Liver (tissue), 9 donors: ENCODE results near the gene TMEM220. TPM values are rescaled to one million over a fixed set of nuclear protein-coding genes. Genes with fewer than 3 reads are reported as not detected.

Experiments used
- DNase-seq: peaks from one replicate; pipeline ENCODE4 v3.0.0-alpha.2; 2017; ENCODE audit warnings: low spot score
- H3K27ac ChIP-seq, 2 donors: one replicate each; pipeline ENCODE4 v1.7.0; 2013; ENCODE audit warnings: inconsistent platforms in 2 of 2, low read length in 2 of 2, control low read depth in 1 of 2, low read depth in 1 of 2, mild to moderate bottlenecking in 1 of 2
- H3K27me3 ChIP-seq, 4 donors: one replicate each; pipeline versions ENCODE4 v1.6.1 to v1.7.0; 2013; ENCODE audit warnings: low read length in 3 of 4, inconsistent platforms in 1 of 4, mild to moderate bottlenecking in 1 of 4, moderate library complexity in 1 of 4; ENCODE audit not compliant: control insufficient read depth in 4 of 4, insufficient read depth in 4 of 4
- H3K36me3 ChIP-seq, 4 donors: one replicate each; pipeline versions ENCODE4 v1.6.1 to v1.7.0; 2013; ENCODE audit warnings: low read length in 3 of 4, mild to moderate bottlenecking in 3 of 4, low read depth in 1 of 4, moderate library complexity in 1 of 4; ENCODE audit not compliant: control insufficient read depth in 4 of 4, insufficient read depth in 3 of 4
- H3K4me1 ChIP-seq, 4 donors: one replicate each; pipeline versions ENCODE4 v1.6.1 to v1.7.0; 2013; ENCODE audit warnings: low read length in 3 of 4, mild to moderate bottlenecking in 3 of 4, moderate library complexity in 1 of 4; ENCODE audit not compliant: control insufficient read depth in 4 of 4, insufficient read depth in 4 of 4
- H3K4me3 ChIP-seq, 3 donors: one replicate each; pipeline versions ENCODE4 v1.6.1 to v1.7.0; 2013; ENCODE audit warnings: low read length in 3 of 3, control low read depth in 1 of 3, low read depth in 1 of 3, mild to moderate bottlenecking in 1 of 3
- H3K9ac ChIP-seq, 2 donors: one replicate each; pipeline ENCODE4 v1.7.0; 2013; ENCODE audit warnings: low read length in 2 of 2, mild to moderate bottlenecking in 2 of 2, moderate library complexity in 2 of 2, control low read depth in 1 of 2, low read depth in 1 of 2
- H3K9me3 ChIP-seq, 4 donors: one replicate each; pipeline versions ENCODE4 v1.6.1 to v1.7.0; 2013; ENCODE audit warnings: low read length in 3 of 4; ENCODE audit not compliant: control insufficient read depth in 4 of 4
- JUND ChIP-seq, 2 donors: IDR thresholded peaks; 2 replicates each; pipeline ENCODE4 v1.6.1; 2016; ENCODE audit warnings: antibody characterized with exemption in 2 of 2
- RAD21 ChIP-seq, 2 donors: IDR thresholded peaks; 2 replicates each; pipeline ENCODE4 v1.6.1; 2016; ENCODE audit warnings: antibody characterized with exemption in 2 of 2, mild to moderate bottlenecking in 2 of 2
- RXRA ChIP-seq, 2 donors: IDR thresholded peaks; 2 replicates each; pipeline ENCODE4 v1.6.1; 2017 to 2018; ENCODE audit warnings: antibody characterized with exemption in 2 of 2, mild to moderate bottlenecking in 1 of 2
- SP1 ChIP-seq: IDR thresholded peaks from 2 replicates; pipeline ENCODE4 v1.6.1; 2018; ENCODE audit warnings: antibody characterized with exemption, mild to moderate bottlenecking
- YY1 ChIP-seq: IDR thresholded peaks from 2 replicates; pipeline ENCODE4 v1.6.1; 2016; ENCODE audit warnings: antibody characterized with exemption, mild to moderate bottlenecking
- WGBS: extraction: QIAGEN DNeasy Blood & Tissue Kit; methylation state at CpG from one replicate; pipeline ENCODE4 v1.1.7; 2013; 5-methylcytosine and 5-hydroxymethylcytosine counted together
- polyA plus RNA-seq, 2 donors: library from polyadenylated mRNA; stranded (reverse) in 1 of 2; unstranded in 1 of 2; fragments of 200-250 nt in 1 of 2; fragments of >200 nt in 1 of 2; fragmentation: Nextera tagmentation in 1 of 2; extraction: Ambion mirVana in 1 of 2; gene quantifications; one replicate each; pipeline versions ENCODE4 v1.2.1 to v1.2.3, GENCODE V29; 2013 to 2015
- total RNA-seq, 2 donors: library from RNA; depleted of rRNA; stranded (reverse); fragments of >200 nt; gene quantifications; one replicate each; pipeline ENCODE4 v1.2.3, GENCODE V29; 2014
- TF ChIP-seq, protein P1 (sequence below): IDR thresholded peaks from 2 replicates; pipeline ENCODE4 v1.6.1; 2016; ENCODE audit warnings: antibody characterized with exemption, mild to moderate bottlenecking
- TF ChIP-seq, protein P2 (sequence below): IDR thresholded peaks from 2 replicates; pipeline ENCODE4 v1.6.1; 2016; ENCODE audit warnings: antibody characterized with exemption
- TF ChIP-seq, protein P3 (sequence below): IDR thresholded peaks from 2 replicates; pipeline ENCODE4 v1.6.1; 2016; ENCODE audit warnings: antibody characterized with exemption
- donor health status: healthy.
- donor health status: healthy.
- donor health status: healthy.
- donor health status: healthy.
- donor health status: healthy.

Gene TMEM220
- total and polyA plus RNA-seq, 4 donors, result 19.6 to 126 (median 28.8) TPM

DNA sequence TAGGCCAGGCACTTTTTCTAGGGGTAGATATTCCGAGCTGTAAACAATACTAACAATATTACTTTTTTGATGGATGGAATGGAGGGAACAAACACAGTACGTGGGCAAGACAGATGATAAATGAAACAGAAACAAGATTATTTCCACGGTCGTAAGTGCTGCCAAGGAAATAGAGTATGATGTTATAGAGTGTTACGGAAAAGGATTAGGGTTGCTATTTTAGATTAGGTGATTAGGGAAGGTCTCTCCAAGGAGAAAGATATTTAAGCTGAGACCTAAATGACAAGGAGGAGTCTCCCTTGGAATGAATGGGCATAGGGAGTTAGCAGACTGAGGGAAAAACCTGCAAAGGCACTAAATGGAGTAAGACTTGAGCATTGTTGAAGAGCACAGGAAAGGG is 24.1 kb downstream of the TMEM220 start:
- no peaks in the 10 kb centered on the region for H3K9me3 ChIP-seq
- peaks cover 0 to 7% (median 2%) of the 10 kb centered on the region in 4 donors for H3K4me1 ChIP-seq
- H3K27me3 ChIP-seq, result no peaks in the 10 kb centered on the region
- TF ChIP-seq JUND (IDR thresholded peaks at IDR 0.05), result no peak
- TF ChIP-seq, protein P1, sequence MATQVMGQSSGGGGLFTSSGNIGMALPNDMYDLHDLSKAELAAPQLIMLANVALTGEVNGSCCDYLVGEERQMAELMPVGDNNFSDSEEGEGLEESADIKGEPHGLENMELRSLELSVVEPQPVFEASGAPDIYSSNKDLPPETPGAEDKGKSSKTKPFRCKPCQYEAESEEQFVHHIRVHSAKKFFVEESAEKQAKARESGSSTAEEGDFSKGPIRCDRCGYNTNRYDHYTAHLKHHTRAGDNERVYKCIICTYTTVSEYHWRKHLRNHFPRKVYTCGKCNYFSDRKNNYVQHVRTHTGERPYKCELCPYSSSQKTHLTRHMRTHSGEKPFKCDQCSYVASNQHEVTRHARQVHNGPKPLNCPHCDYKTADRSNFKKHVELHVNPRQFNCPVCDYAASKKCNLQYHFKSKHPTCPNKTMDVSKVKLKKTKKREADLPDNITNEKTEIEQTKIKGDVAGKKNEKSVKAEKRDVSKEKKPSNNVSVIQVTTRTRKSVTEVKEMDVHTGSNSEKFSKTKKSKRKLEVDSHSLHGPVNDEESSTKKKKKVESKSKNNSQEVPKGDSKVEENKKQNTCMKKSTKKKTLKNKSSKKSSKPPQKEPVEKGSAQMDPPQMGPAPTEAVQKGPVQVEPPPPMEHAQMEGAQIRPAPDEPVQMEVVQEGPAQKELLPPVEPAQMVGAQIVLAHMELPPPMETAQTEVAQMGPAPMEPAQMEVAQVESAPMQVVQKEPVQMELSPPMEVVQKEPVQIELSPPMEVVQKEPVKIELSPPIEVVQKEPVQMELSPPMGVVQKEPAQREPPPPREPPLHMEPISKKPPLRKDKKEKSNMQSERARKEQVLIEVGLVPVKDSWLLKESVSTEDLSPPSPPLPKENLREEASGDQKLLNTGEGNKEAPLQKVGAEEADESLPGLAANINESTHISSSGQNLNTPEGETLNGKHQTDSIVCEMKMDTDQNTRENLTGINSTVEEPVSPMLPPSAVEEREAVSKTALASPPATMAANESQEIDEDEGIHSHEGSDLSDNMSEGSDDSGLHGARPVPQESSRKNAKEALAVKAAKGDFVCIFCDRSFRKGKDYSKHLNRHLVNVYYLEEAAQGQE, result no peak
- TF ChIP-seq YY1, result no peak
- TF ChIP-seq RAD21 (IDR thresholded peaks at IDR 0.05), result no peak
- H3K36me3 ChIP-seq, result peaks cover 0 to 36% (median 32%) of the 10 kb centered on the region in 4 donors
- H3K27ac ChIP-seq, result no peak overlapping the region
- DNase-seq, result no peak
- H3K9ac ChIP-seq, result no peak overlapping the region
- WGBS, result 95% methylated on average over 5 of the region's 5 CpGs
- H3K4me3 ChIP-seq, result no peak overlapping the region

DNA sequence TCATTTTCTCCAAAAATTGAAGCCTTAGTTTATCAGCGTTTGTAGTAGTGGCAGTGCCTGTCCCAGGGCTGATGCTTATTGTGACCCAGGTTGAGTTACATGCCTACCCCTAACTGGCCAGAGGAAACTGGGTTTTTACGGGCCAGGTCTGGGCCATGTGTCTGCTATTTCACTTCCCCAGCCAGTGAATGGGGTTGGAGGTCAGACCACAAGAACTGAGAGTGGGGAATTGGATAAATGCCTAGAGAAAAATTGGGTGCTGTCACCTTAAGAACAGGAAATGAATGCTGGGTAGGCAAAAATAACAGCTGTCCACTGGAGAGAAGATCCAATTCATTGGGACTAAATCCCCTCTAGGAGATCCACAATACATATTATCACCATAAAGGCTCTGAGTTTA is 27.2 kb downstream of the TMEM220 start:
- H3K4me1 ChIP-seq, result peaks cover 0 to 11% (median 4%) of the 10 kb centered on the region in 4 donors
- H3K9me3 ChIP-seq, result no peaks in the 10 kb centered on the region
- WGBS, result 77% methylated on average over 2 of the region's 2 CpGs
- H3K4me3 ChIP-seq, result no peak overlapping the region
- no peaks in the 10 kb centered on the region for H3K27me3 ChIP-seq
- H3K27ac ChIP-seq, result no peak overlapping the region
- DNase-seq, result no peak
- H3K36me3 ChIP-seq, result peaks cover 0 to 20% (median 16%) of the 10 kb centered on the region in 4 donors
- no peak overlapping the region for H3K9ac ChIP-seq
- no peak for TF ChIP-seq YY1
- TF ChIP-seq, protein P2, sequence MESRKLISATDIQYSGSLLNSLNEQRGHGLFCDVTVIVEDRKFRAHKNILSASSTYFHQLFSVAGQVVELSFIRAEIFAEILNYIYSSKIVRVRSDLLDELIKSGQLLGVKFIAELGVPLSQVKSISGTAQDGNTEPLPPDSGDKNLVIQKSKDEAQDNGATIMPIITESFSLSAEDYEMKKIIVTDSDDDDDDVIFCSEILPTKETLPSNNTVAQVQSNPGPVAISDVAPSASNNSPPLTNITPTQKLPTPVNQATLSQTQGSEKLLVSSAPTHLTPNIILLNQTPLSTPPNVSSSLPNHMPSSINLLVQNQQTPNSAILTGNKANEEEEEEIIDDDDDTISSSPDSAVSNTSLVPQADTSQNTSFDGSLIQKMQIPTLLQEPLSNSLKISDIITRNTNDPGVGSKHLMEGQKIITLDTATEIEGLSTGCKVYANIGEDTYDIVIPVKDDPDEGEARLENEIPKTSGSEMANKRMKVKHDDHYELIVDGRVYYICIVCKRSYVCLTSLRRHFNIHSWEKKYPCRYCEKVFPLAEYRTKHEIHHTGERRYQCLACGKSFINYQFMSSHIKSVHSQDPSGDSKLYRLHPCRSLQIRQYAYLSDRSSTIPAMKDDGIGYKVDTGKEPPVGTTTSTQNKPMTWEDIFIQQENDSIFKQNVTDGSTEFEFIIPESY, result no peak
- TF ChIP-seq RAD21 (IDR thresholded peaks at IDR 0.05), result no peak

DNA sequence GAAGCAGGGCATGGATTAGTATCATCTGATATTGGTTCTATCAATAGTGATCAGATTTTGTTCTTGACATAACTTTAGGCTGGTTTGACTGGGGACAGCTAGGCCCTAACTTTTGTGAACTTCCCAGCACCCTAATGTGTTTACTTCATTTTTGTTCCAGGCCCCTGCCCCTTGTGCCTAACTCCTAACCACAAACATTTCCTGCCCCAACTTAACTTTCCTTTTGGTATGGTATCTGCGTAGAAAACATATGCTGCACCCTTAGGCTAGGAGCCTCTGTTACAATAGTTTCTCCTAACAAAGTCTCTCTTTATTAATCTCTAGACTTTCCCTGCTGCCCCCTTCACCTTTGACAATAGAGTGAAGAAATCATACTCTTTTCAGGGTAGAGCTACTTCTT is 30.0 kb downstream of the TMEM220 start:
- DNase-seq, result no peak
- Histone ChIP-seq H3K4me1 (peaks cover 7 to 23% (median 12%) of the 10 kb centered on the region in 4 donors), H3K9me3 (no peaks in the 10 kb centered on the region), H3K4me3 (no peak overlapping the region), H3K36me3 (peaks cover 0 to 6% (median 2%) of the 10 kb centered on the region in 4 donors), H3K27me3 (no peaks in the 10 kb centered on the region), H3K9ac (no peak overlapping the region), H3K27ac (no peak overlapping the region)
- WGBS, result 87% methylated on average over 1 of the region's 1 CpG
- TF ChIP-seq, protein P3, sequence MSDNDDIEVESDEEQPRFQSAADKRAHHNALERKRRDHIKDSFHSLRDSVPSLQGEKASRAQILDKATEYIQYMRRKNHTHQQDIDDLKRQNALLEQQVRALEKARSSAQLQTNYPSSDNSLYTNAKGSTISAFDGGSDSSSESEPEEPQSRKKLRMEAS, result no peak
- no peak for TF ChIP-seq RXRA (IDR thresholded peaks at IDR 0.05)
- no peak for TF ChIP-seq JUND (IDR thresholded peaks at IDR 0.05)
- TF ChIP-seq SP1, result no peak
- TF ChIP-seq, protein P2, result no peak
